ENCODE results near the gene SNU13.
"Not testable (repeated sequence)": the region's sequence is repeated elsewhere in the genome, so short reads cannot be mapped to it uniquely, and the experiment has no call there.

SNU13 gene

GRCh38 chr22:41672780-41673509 is 15.7 kb downstream of the SNU13 start:
- peaks cover 56% of the 10 kb centered on the region for H3K36me3 ChIP-seq
- no peaks in the 10 kb centered on the region; the same call in 1 of the 2 replicates for H3K4me1 ChIP-seq
- H3K27me3 ChIP-seq: no peaks in the 10 kb centered on the region
- no peak for TF ChIP-seq CTCF (IDR thresholded peaks at IDR 0.05; ENCODE audit: low read depth, low read length)
- H3K9me3 ChIP-seq: no peaks in the 10 kb centered on the region
- DNase-seq: no peak
- H3K4me3 ChIP-seq (ENCODE audit: low read depth, low read length): no peak overlapping the region

GRCh38 chr22:41672096-41672495 is 16.6 kb downstream of the SNU13 start:
- DNase-seq, H3K4me1 ChIP-seq: not testable (repeated sequence)

GRCh38 chr22:41668971-41669911 is 19.4 kb downstream of the SNU13 start:
- no peak for DNase-seq
- peaks cover 42% of the 10 kb centered on the region for H3K36me3 ChIP-seq
- H3K4me1 ChIP-seq: no peaks in the 10 kb centered on the region; the same call in 1 of the 2 replicates
- TF ChIP-seq CTCF (IDR thresholded peaks at IDR 0.05; ENCODE audit: low read depth, low read length): no peak
- no peaks in the 10 kb centered on the region for H3K9me3 ChIP-seq
- no peaks in the 10 kb centered on the region for H3K27me3 ChIP-seq
- no peak overlapping the region for H3K4me3 ChIP-seq (ENCODE audit: low read depth, low read length)

More at GRCh38 chr22:41672096-41672495, 16.6 kb downstream of the SNU13 start:
- not testable (repeated sequence) for H3K4me3 ChIP-seq (ENCODE audit: low read depth, low read length); H3K9me3 ChIP-seq; H3K27me3 ChIP-seq
- peaks cover 47% of the 10 kb centered on the region for H3K36me3 ChIP-seq

- TF ChIP-seq CTCF (IDR thresholded peaks at IDR 0.05; ENCODE audit: low read depth, low read length): no peak
- Histone ChIP-seq H3K36me3 (peaks cover 57% of the 10 kb centered on the region), H3K27me3 (no peaks in the 10 kb centered on the region), H3K9me3 (no peaks in the 10 kb centered on the region), H3K4me3 (ENCODE audit: low read depth, low read length) (no peak overlapping the region), H3K4me1 (no peaks in the 10 kb centered on the region; the same call in 1 of the 2 replicates)
- no peak for DNase-seq
Observed at GRCh38 chr22:41664951-41665350, 23.7 kb downstream of the SNU13 start.

GRCh38 chr22:41664490-41664889 is 24.2 kb downstream of the SNU13 start:
- Histone ChIP-seq H3K27me3 (no peaks in the 10 kb centered on the region), H3K4me1 (no peaks in the 10 kb centered on the region; the same call in 1 of the 2 replicates), H3K36me3 (peaks cover 61% of the 10 kb centered on the region), H3K9me3 (no peaks in the 10 kb centered on the region), H3K4me3 (ENCODE audit: low read depth, low read length) (no peak overlapping the region)
- no peak for TF ChIP-seq CTCF (IDR thresholded peaks at IDR 0.05; ENCODE audit: low read depth, low read length)
- no peak for DNase-seq

GRCh38 chr22:41663594-41663993 is 25.1 kb downstream of the SNU13 start:
- DNase-seq; H3K4me3 ChIP-seq (ENCODE audit: low read depth, low read length); H3K9me3 ChIP-seq; H3K4me1 ChIP-seq; H3K27me3 ChIP-seq: not testable (repeated sequence)
- H3K36me3 ChIP-seq: peaks cover 70% of the 10 kb centered on the region

GRCh38 chr22:41661713-41662112 is 27.0 kb downstream of the SNU13 start:
- peaks cover 84% of the 10 kb centered on the region for H3K36me3 ChIP-seq
- no peak for TF ChIP-seq CTCF (IDR thresholded peaks at IDR 0.05; ENCODE audit: low read depth, low read length)
- no peaks in the 10 kb centered on the region for H3K9me3 ChIP-seq
- no peak for DNase-seq
- H3K4me1 ChIP-seq: no peaks in the 10 kb centered on the region
- no peaks in the 10 kb centered on the region for H3K27me3 ChIP-seq
- no peak overlapping the region for H3K4me3 ChIP-seq (ENCODE audit: low read depth, low read length)

All from BE2C (cell line).